HepG2 (cell line): ENCODE measurements around the gene LRRC45. TPM values are rescaled to one million over a fixed set of nuclear protein-coding genes. Genes with fewer than 3 reads are reported as not detected.

Experiments used
- ATAC-seq: fragments of 200-7000 bp; cut with Tn5 transposase; 3 replicates; pipeline ENCODE4 v1.9.1; 2020; ENCODE audit warnings: mild to moderate bottlenecking, moderate library complexity
- BruUV-seq: library from RNA; stranded (reverse); fragments of 400-500 nt; replicated peaks from 2 replicates; lab custom pipeline; 2021; lab: Mats Ljungman, UMichigan
- CTCF ChIA-PET: fragments of 300-600 bp; formaldehyde crosslinking; extraction: SDS; loops from one replicate; lab custom pipeline; 2021; ENCODE audit warnings: low total read pairs, inconsistent platforms, low intra/inter-chr PET ratio; lab: Yijun Ruan, JAX
- POLR2A ChIA-PET: fragments of 350-600 bp; sonication (Branson Sonifier 250); formaldehyde crosslinking; loops from one replicate; lab custom pipeline; 2020; ENCODE audit warnings: antibody characterized with exemption, inconsistent platforms; lab: Yijun Ruan, JAX
- DNase-seq: peaks from one replicate; pipeline ENCODE4 v3.0.0-alpha.2; 2015; ENCODE audit warnings: low spot score
- FAIRE-seq: peaks from 3 replicates; lab custom pipeline; 2011; peaks lifted over from hg19 to GRCh38; lab: Jason Lieb, UNC
- H2AFZ ChIP-seq: one replicate; pipeline ENCODE4 v1.6.1; 2011; ENCODE audit warnings: low read length, inconsistent platforms
- H3K27ac ChIP-seq: fragments of 300-600 bp; 3 replicates; pipeline ENCODE4 v1.8.0; 2011; ENCODE audit warnings: mixed run types, mild to moderate bottlenecking, mixed read lengths, low read length, inconsistent platforms; ENCODE audit not compliant: insufficient read depth; ENCODE audit errors: extremely low read length
- H3K27me3 ChIP-seq, 2 experiments: fragments of 200-600 bp in 1 of 2; 2 replicates in 1 of 2; 3 replicates in 1 of 2; pipeline versions ENCODE4 v1.6.0 to v1.8.0; 2011; ENCODE audit warnings: low read length in 2 of 2, mild to moderate bottlenecking in 2 of 2, moderate library complexity in 2 of 2, inconsistent platforms in 1 of 2; ENCODE audit not compliant: insufficient read depth in 2 of 2, control insufficient read depth in 1 of 2
- H3K36me3 ChIP-seq, 2 experiments: fragments of 200-600 bp in 1 of 2; replicated peaks in 1 of 2; 2 replicates in 1 of 2; 3 replicates in 1 of 2; pipeline versions ENCODE4 v1.5.1 to v1.8.0; 2011; ENCODE audit warnings: low read length in 2 of 2, inconsistent platforms in 1 of 2; ENCODE audit not compliant: insufficient read depth in 2 of 2, control insufficient read depth in 1 of 2
- H3K4me1 ChIP-seq: 2 replicates; pipeline ENCODE4 v1.5.1; 2012; ENCODE audit warnings: low read length, inconsistent platforms; ENCODE audit not compliant: insufficient read depth
- H3K4me2 ChIP-seq: 2 replicates; pipeline ENCODE4 v1.6.0; 2011; ENCODE audit warnings: low read depth, low read length, inconsistent platforms
- H3K4me3 ChIP-seq, 3 experiments: fragments of 200-600 bp in 1 of 3; sonication (generic), shearing (Covaris generic) in 1 of 3; replicated peaks in 1 of 3; 2 replicates each; pipeline ENCODE4 v1.5.1; 2011 to 2016; ENCODE audit warnings: low read length in 3 of 3, inconsistent platforms in 2 of 3, low read depth in 2 of 3, mild to moderate bottlenecking in 2 of 3, control low read depth in 1 of 3, mixed read lengths in 1 of 3; ENCODE audit not compliant: insufficient read depth in 1 of 3
- H3K79me2 ChIP-seq: one replicate; pipeline ENCODE4 v1.6.1; 2011; ENCODE audit warnings: low read length, inconsistent platforms; ENCODE audit not compliant: insufficient read depth
- H3K9ac ChIP-seq: 2 replicates; pipeline ENCODE4 v1.6.0; 2011; ENCODE audit warnings: mild to moderate bottlenecking, low read depth, low read length, inconsistent platforms; ENCODE audit not compliant: insufficient read depth
- H3K9me3 ChIP-seq: 2 replicates; pipeline ENCODE4 v1.5.1; 2012; ENCODE audit warnings: mild to moderate bottlenecking, low read length
- H4K20me1 ChIP-seq: 2 replicates; pipeline ENCODE4 v1.6.0; 2011; ENCODE audit warnings: inconsistent platforms, mild to moderate bottlenecking, low read length, moderate library complexity; ENCODE audit not compliant: insufficient read depth
- AGO2 ChIP-seq: fragments of 200-400 bp; formaldehyde crosslinking; optimal IDR thresholded peaks from 2 replicates; pipeline ENCODE3; 2017; ENCODE audit warnings: mild to moderate bottlenecking, low read depth, low read length, moderate library complexity
- CREB1 ChIP-seq, 2 experiments: fragments of 450-650 bp in 1 of 2; IDR thresholded peaks; 2 replicates each; pipeline ENCODE4 v1.6.1; 2016 to 2017; ENCODE audit warnings: control low read depth in 1 of 2, mild to moderate bottlenecking in 1 of 2, missing compliant biosample characterization in 1 of 2, missing genetic modification characterization in 1 of 2
- NR2C2 ChIP-seq: sonication (generic); formaldehyde crosslinking; IDR thresholded peaks from 2 replicates; pipeline ENCODE4 v1.4.0; 2020; ENCODE audit warnings: missing genetic modification reagents, mild to moderate bottlenecking, moderate library complexity, borderline replicate concordance
- PCBP1 ChIP-seq: fragments of 200-400 bp; formaldehyde crosslinking; IDR thresholded peaks from 2 replicates; pipeline ENCODE4 v1.6.1; 2017; ENCODE audit warnings: mild to moderate bottlenecking, low read depth, low read length, borderline replicate concordance
- RBFOX2 ChIP-seq: fragments of 200-400 bp; formaldehyde crosslinking; IDR thresholded peaks from 2 replicates; pipeline ENCODE4 v1.6.1; 2017; ENCODE audit warnings: low read depth, mild to moderate bottlenecking, low read length
- ZNF703 ChIP-seq: sonication (generic); formaldehyde crosslinking; IDR thresholded peaks from 2 replicates; pipeline ENCODE4 v1.5.1; 2020; ENCODE audit warnings: missing genetic modification reagents, mild to moderate bottlenecking, moderate library complexity, borderline replicate concordance
- ZNF776 ChIP-seq: sonication (generic); formaldehyde crosslinking; IDR thresholded peaks from 2 replicates; pipeline ENCODE4 v1.4.0; 2020; ENCODE audit warnings: mild to moderate bottlenecking, missing genetic modification reagents
- WGBS: methylation state at CpG from one replicate; pipeline ENCODE4 v1.1.6; 2017; ENCODE audit warnings: low lambda C conversion rate; 5-methylcytosine and 5-hydroxymethylcytosine counted together
- in situ Hi-C: cut with HindIII; loops from 2 replicates; pipeline ENCODE4 v1.10.0; 2017; ENCODE audit warnings: low pct_unique_long_range_greater_than_20kb; ENCODE audit not compliant: extremely low pct_ligation_motif_present
- intact Hi-C: fragments of 100-400 bp; cut with micrococcal nuclease; formaldehyde crosslinking; loops from one replicate; pipeline ENCODE4 v1.10.0; 2022; ENCODE audit not compliant: unreplicated experiment
- polyA plus RNA-seq, 8 experiments: library from polyadenylated mRNA; depleted of rRNA in 3 of 8; stranded (reverse) in 7 of 8; unstranded in 1 of 8; fragments of >200 nt; fragmentation: Illumina TruSeq in 4 of 8; extraction: Trizol in 4 of 8; gene quantifications; 2 replicates each; pipeline versions ENCODE4 v1.2.1 to v1.2.3, GENCODE V29; 2011 to 2016; ENCODE audit warnings: low read depth in 4 of 8, missing spikeins in 1 of 8, mixed read lengths in 1 of 8; ENCODE audit not compliant: insufficient read depth in 1 of 8
- total RNA-seq, 5 experiments: library from RNA; depleted of rRNA; stranded (reverse); fragments of >200 nt; fragmentation: Illumina TruSeq; extraction: Trizol; gene quantifications; 2 replicates each; pipeline ENCODE4 v1.2.3, GENCODE V29; 2016; ENCODE audit warnings: low read depth in 1 of 5

Gene LRRC45
- total and polyA plus RNA-seq, 2 of the 13 experiments (the other 11 are each of a cell fraction or from before 2014, with no cell fraction given), result 11.6 to 48.1 TPM

DNA sequence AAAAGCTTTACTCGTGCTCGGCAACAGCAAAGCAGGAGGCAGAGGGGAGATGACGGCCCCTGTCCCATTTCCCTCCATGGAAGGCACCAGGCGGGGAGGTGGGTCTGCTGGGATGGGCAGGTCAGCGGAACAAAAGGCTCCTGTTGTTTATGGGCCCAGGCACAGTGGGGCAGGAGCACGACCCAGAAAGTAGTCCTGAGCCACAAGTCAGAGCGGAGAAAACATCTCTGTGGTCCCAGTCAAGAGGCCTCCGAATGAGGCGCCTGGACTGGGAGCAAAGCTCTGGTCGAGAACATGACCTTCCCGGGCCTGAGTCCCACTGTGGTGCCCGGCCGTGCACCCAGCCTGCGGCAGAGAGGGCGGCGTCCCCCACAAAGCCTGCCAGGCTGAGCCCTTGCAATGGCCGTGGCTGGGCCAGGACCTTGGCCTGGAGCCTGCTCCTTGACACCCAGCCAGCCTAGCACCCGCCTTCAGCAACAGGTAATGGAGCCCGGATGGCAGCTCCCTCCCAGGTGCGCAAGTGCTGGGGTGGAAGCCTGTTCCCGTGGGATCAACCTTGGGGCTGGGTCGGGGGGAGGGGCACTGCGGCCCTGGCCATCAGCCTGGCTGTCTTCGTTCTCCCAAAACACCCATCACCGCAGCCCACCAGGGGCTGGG, 24.9 kb downstream of the LRRC45 start:
- DNase-seq (no peak), ATAC-seq (no peak), FAIRE-seq (no peak)
- peaks cover 30% of the 10 kb centered on the region for H3K79me2 ChIP-seq
- no peak overlapping the region for H3K27ac ChIP-seq
- no peak overlapping the region for H2AFZ ChIP-seq
- no TSS peak for BruUV-seq
- WGBS, result 91% methylated on average over 14 of the region's 25 CpGs
- TF ChIP-seq CREB1 (IDR thresholded peaks at IDR 0.05) (no peak), CREB1 (CRISPR knock-in tag; IDR thresholded peaks at IDR 0.05) (no peak), ZNF776 (no peak), PCBP1 (0 out of 2 replicates have a peak, but pooled peaks have one; percentile 44), AGO2 (peak; percentile 64)
- no peak overlapping the region for H3K4me3 ChIP-seq
- no peak overlapping the region for H3K9ac ChIP-seq
- no peaks in the 10 kb centered on the region; the same call in 1 of the 2 replicates for H4K20me1 ChIP-seq
- ChIA-PET POLR2A (no interaction called here), CTCF (no interaction called here)
- H3K9me3 ChIP-seq, result no peaks in the 10 kb centered on the region
- no peaks in the 10 kb centered on the region; a peak in 2 of 5 replicates for H3K27me3 ChIP-seq
- H3K4me2 ChIP-seq, result no peak overlapping the region
- H3K4me1 ChIP-seq, result peaks cover 40% of the 10 kb centered on the region
- in situ Hi-C loops (no loop called here), intact Hi-C loops (no loop called here)
- peaks cover 8 to 29% of the 10 kb centered on the region in 2 experiments; a peak in 4 of 5 replicates for H3K36me3 ChIP-seq

DNA sequence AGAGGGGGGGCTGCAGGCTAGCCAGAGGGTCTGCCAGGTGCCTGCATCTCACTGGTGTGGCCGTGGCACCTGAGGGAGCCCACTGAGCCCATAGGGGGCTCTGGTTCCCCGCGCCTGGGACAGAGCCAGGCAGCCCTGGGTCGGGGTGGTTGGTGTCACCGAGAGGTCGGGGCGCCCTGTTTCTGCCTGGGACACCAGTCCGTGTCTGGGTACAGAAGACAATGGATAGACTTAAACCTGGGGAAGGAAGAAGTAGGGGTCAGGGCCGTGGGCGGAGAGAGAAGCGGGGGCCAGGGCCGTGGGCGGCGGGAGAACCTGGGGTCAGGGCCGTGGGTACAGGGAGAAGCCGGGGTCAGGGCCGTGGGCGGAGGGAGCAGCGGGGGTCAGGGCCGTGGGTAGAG, 25.5 kb downstream of the LRRC45 start:
- Histone ChIP-seq H3K4me1 (peaks cover 40% of the 10 kb centered on the region), H4K20me1 (no peaks in the 10 kb centered on the region; the same call in 1 of the 2 replicates), H3K4me2 (no peak overlapping the region), H3K27me3 (no peaks in the 10 kb centered on the region; a peak in 2 of 5 replicates), H3K79me2 (peaks cover 35% of the 10 kb centered on the region), H3K9ac (no peak overlapping the region), H2AFZ (no peak overlapping the region), H3K36me3 (peaks cover 8 to 29% of the 10 kb centered on the region in 2 experiments; a peak in 4 of 5 replicates), H3K9me3 (no peaks in the 10 kb centered on the region), H3K4me3 (no peak overlapping the region), H3K27ac (no peak overlapping the region)
- TF ChIP-seq ZNF703, result no peak
- TF ChIP-seq AGO2, result peak; percentile 10
- TF ChIP-seq NR2C2 (CRISPR knock-in tag), result 0 out of 2 replicates have a peak, but pooled peaks have one; percentile 27
- peak; percentile 65; the same call in 1 of the 2 replicates for TF ChIP-seq RBFOX2
- in situ Hi-C loops, result no loop called here
- no peak for ATAC-seq
- WGBS, result 90% methylated on average over 20 of the region's 20 CpGs
- ChIA-PET CTCF (no interaction called here), POLR2A (no interaction called here)
- FAIRE-seq, result no peak
- DNase-seq, result no peak
- intact Hi-C loops, result no loop called here
- BruUV-seq, result no TSS peak
